H9 (cell line): ENCODE results near the gene LGR5. TPM values are rescaled to one million over a fixed set of nuclear protein-coding genes. Genes with fewer than 3 reads are reported as not detected.

Source experiments
- DNase-seq: peaks from one replicate; pipeline ENCODE4 v3.0.0-alpha.2; 2017
- H2AFZ ChIP-seq: one replicate; pipeline ENCODE4 v1.6.1; 2013; ENCODE audit warnings: mild to moderate bottlenecking, low read length, control low read depth, moderate library complexity
- H2AK5ac ChIP-seq: 2 replicates; pipeline ENCODE4 v1.6.1; 2013; ENCODE audit warnings: low read length, control low read depth, mixed read lengths; ENCODE audit not compliant: insufficient read length
- H2BK120ac ChIP-seq: one replicate; pipeline ENCODE4 v1.6.1; 2013; ENCODE audit warnings: low read depth, mild to moderate bottlenecking, low read length, control low read depth, inconsistent platforms; ENCODE audit not compliant: poor library complexity, severe bottlenecking
- H2BK12ac ChIP-seq: 2 replicates; pipeline ENCODE4 v1.6.1; 2013; ENCODE audit warnings: low read length, control low read depth, mixed read lengths, low read depth; ENCODE audit not compliant: insufficient read length
- H2BK15ac ChIP-seq: 2 replicates; pipeline ENCODE4 v1.6.1; 2013; ENCODE audit warnings: low read depth, low read length, control low read depth
- H2BK20ac ChIP-seq: one replicate; pipeline ENCODE4 v1.6.1; 2013; ENCODE audit warnings: low read depth, mild to moderate bottlenecking, low read length, control low read depth, inconsistent platforms; ENCODE audit not compliant: poor library complexity, severe bottlenecking
- H2BK5ac ChIP-seq: 2 replicates; pipeline ENCODE4 v1.6.1; 2013; ENCODE audit warnings: low read length, control low read depth, mixed read lengths; ENCODE audit not compliant: insufficient read length
- H3K14ac ChIP-seq: 2 replicates; pipeline ENCODE4 v1.6.1; 2013; ENCODE audit warnings: low read length, control low read depth; ENCODE audit not compliant: insufficient read depth
- H3K18ac ChIP-seq: 2 replicates; pipeline ENCODE4 v1.6.1; 2013; ENCODE audit warnings: low read depth, mild to moderate bottlenecking, mixed read lengths, low read length, control low read depth; ENCODE audit not compliant: insufficient read length
- H3K23ac ChIP-seq: 2 replicates; pipeline ENCODE4 v1.6.1; 2013; ENCODE audit warnings: low read length, control low read depth, mixed read lengths, low read depth; ENCODE audit not compliant: insufficient read length
- H3K23me2 ChIP-seq: 2 replicates; pipeline ENCODE4 v1.6.1; 2013; ENCODE audit warnings: low read depth, mild to moderate bottlenecking, mixed read lengths, low read length, control low read depth; ENCODE audit not compliant: insufficient read length, poor library complexity, severe bottlenecking
- H3K27ac ChIP-seq: 2 replicates; pipeline ENCODE4 v1.5.1; 2013; ENCODE audit warnings: low read length, control low read depth, mixed read lengths, low read depth; ENCODE audit not compliant: insufficient read length
- H3K27me3 ChIP-seq: 2 replicates; pipeline ENCODE4 v1.6.1; 2013; ENCODE audit warnings: low read length, control low read depth, inconsistent platforms; ENCODE audit not compliant: insufficient read depth
- H3K4ac ChIP-seq: 2 replicates; pipeline ENCODE4 v1.6.1; 2013; ENCODE audit warnings: low read depth, mild to moderate bottlenecking, control low read depth, inconsistent platforms, low read length, moderate library complexity
- H3K4me1 ChIP-seq: 2 replicates; pipeline ENCODE4 v1.6.1; 2013; ENCODE audit warnings: low read length, control low read depth, inconsistent platforms; ENCODE audit not compliant: insufficient read depth
- H3K4me2 ChIP-seq: 2 replicates; pipeline ENCODE4 v1.6.1; 2013; ENCODE audit warnings: low read length, control low read depth, mixed read lengths; ENCODE audit not compliant: insufficient read length, insufficient read depth
- H3K56ac ChIP-seq: 2 replicates; pipeline ENCODE4 v1.6.1; 2013; ENCODE audit warnings: low read depth, mild to moderate bottlenecking, mixed read lengths, low read length, control low read depth; ENCODE audit not compliant: insufficient read length
- H3K79me1 ChIP-seq: 2 replicates; pipeline ENCODE4 v1.6.1; 2013; ENCODE audit warnings: low read depth, mild to moderate bottlenecking, moderate library complexity, low read length, control low read depth, inconsistent platforms; ENCODE audit not compliant: insufficient read depth, poor library complexity, severe bottlenecking
- H3K79me2 ChIP-seq: 2 replicates; pipeline ENCODE4 v1.6.1; 2013; ENCODE audit warnings: low read length, control low read depth, inconsistent platforms; ENCODE audit not compliant: insufficient read depth
- H3K9ac ChIP-seq: 2 replicates; pipeline ENCODE4 v1.6.1; 2013; ENCODE audit warnings: low read length, control low read depth, mixed read lengths; ENCODE audit not compliant: insufficient read length; ENCODE audit errors: extremely low read depth
- H3K9me3 ChIP-seq: one replicate; pipeline ENCODE4 v1.6.1; 2013; ENCODE audit warnings: low read depth, low read length, inconsistent platforms; ENCODE audit not compliant: control insufficient read depth
- H3T11ph ChIP-seq: one replicate; pipeline ENCODE4 v1.6.1; 2013; ENCODE audit warnings: mild to moderate bottlenecking, low read length, control low read depth, inconsistent platforms
- H4K20me1 ChIP-seq: one replicate; pipeline ENCODE4 v1.6.1; 2013; ENCODE audit not compliant: control insufficient read depth, insufficient read length, insufficient read depth
- H4K5ac ChIP-seq: 2 replicates; pipeline ENCODE4 v1.6.1; 2013; ENCODE audit warnings: low read depth, mild to moderate bottlenecking, mixed read lengths, low read length, control low read depth; ENCODE audit not compliant: insufficient read length
- H4K8ac ChIP-seq: replicated peaks from 2 replicates; pipeline ENCODE4 v1.6.1; 2013; ENCODE audit warnings: low read length, control low read depth, mixed read lengths, low read depth; ENCODE audit not compliant: insufficient read length
- H4K91ac ChIP-seq: 2 replicates; pipeline ENCODE4 v1.6.1; 2013; ENCODE audit warnings: low read depth, mild to moderate bottlenecking, moderate library complexity, mixed read lengths, low read length, control low read depth; ENCODE audit not compliant: insufficient read length
- H3K27ac Mint-ChIP-seq, 3 experiments: 2 replicates in 2 of 3; 3 replicates in 1 of 3; pipeline ENCODE4 v1.8.0; 2020 to 2021; ENCODE audit warnings: mixed read lengths in 3 of 3, mild to moderate bottlenecking in 1 of 3, moderate library complexity in 1 of 3
- H3K27me3 Mint-ChIP-seq: 2 replicates; pipeline ENCODE4 v1.8.0; 2021; ENCODE audit warnings: low read depth, mild to moderate bottlenecking, moderate library complexity, mixed read lengths
- H3K36me3 Mint-ChIP-seq, 3 experiments: 2 replicates in 2 of 3; 3 replicates in 1 of 3; pipeline ENCODE4 v1.8.0; 2020 to 2021; ENCODE audit warnings: low read depth in 3 of 3, mixed read lengths in 3 of 3; ENCODE audit not compliant: insufficient read depth in 1 of 3
- H3K4me1 Mint-ChIP-seq, 2 experiments: 2 replicates each; pipeline ENCODE4 v1.8.0; 2020; ENCODE audit warnings: mixed read lengths in 2 of 2
- H3K4me3 Mint-ChIP-seq, 2 experiments: 2 replicates in 1 of 2; 3 replicates in 1 of 2; pipeline ENCODE4 v1.8.0; 2020 to 2021; ENCODE audit warnings: mild to moderate bottlenecking in 2 of 2, mixed read lengths in 2 of 2, moderate library complexity in 1 of 2
- H3K9me3 Mint-ChIP-seq, 2 experiments: 2 replicates in 1 of 2; 3 replicates in 1 of 2; pipeline ENCODE4 v1.8.0; 2020; ENCODE audit warnings: mild to moderate bottlenecking in 2 of 2, mixed read lengths in 2 of 2, moderate library complexity in 1 of 2
- CTCF ChIP-seq: fragments of 200-600 bp; sonication (generic); conservative IDR thresholded peaks from 3 replicates; pipeline ENCODE4 v1.8.0; 2021; ENCODE audit warnings: antibody characterized with exemption, mild to moderate bottlenecking
- WGBS: extraction: QIAGEN DNeasy Blood & Tissue Kit; methylation state at CpG from one replicate; pipeline ENCODE4 v1.1.7; 2013; ENCODE audit warnings: missing lambda C conversion rate, low lambda C conversion rate, mixed read lengths; ENCODE audit not compliant: insufficient read length; ENCODE audit errors: extremely low coverage; 5-methylcytosine and 5-hydroxymethylcytosine counted together
- total RNA-seq: library from RNA; stranded (reverse); gene quantifications from 2 replicates; pipeline ENCODE4 v1.2.1, GENCODE V29; 2021

The LGR5 gene
- total RNA-seq, 1 experiment from 2014 or later: 0.09 TPM

DNA sequence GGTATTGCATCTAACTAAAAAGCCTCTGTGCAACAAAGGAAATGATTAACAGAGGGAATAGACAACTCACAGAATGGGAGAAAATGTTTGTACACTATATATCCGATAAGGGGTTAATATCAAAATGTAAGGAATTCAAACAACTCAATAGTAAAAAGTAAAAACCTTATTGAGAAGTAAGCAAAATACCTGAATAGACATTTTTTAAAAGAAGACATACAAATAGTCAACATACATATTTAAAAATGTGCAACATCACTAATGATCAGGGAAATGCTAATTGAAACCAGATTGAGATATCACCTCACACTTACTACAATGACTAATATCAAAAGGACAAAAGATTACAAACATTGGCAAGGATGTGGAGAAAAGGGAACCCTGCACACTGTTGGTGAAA lies 31.9 kb upstream of the LGR5 start:
- H3K79me2 ChIP-seq: no peaks in the 10 kb centered on the region
- H3K36me3 Mint-ChIP-seq: peaks cover 2 to 35% (median 12%) of the 10 kb centered on the region in 3 experiments; a peak in 6 of 7 replicates
- no peak overlapping the region for H3K27ac ChIP-seq
- H3K23ac ChIP-seq: no peak overlapping the region
- H3K4me2 ChIP-seq: no peak overlapping the region
- no peak overlapping the region for H2AFZ ChIP-seq
- no peaks in the 10 kb centered on the region for H3K27me3 ChIP-seq
- H3K18ac ChIP-seq: no peak overlapping the region
- H3K9me3 Mint-ChIP-seq: peaks cover 29 to 30% of the 10 kb centered on the region in 2 experiments
- H3T11ph ChIP-seq: no peak overlapping the region
- no peaks in the 10 kb centered on the region for H3K23me2 ChIP-seq
- no peak overlapping the region for H2AK5ac ChIP-seq
- H2BK120ac ChIP-seq: no peak overlapping the region
- no peak overlapping the region for H2BK12ac ChIP-seq
- no peak overlapping the region for H3K14ac ChIP-seq
- H3K27me3 Mint-ChIP-seq: no peaks in the 10 kb centered on the region
- H3K79me1 ChIP-seq: no peaks in the 10 kb centered on the region
- H3K4me1 ChIP-seq: no peaks in the 10 kb centered on the region
- H3K4me1 Mint-ChIP-seq: no peaks in the 10 kb centered on the region
- no peak for DNase-seq
- no peaks in the 10 kb centered on the region for H4K20me1 ChIP-seq
- H4K5ac ChIP-seq: no peak overlapping the region
- no peak overlapping the region for H3K4ac ChIP-seq
- H2BK5ac ChIP-seq: no peak overlapping the region
- no peak overlapping the region for H3K4me3 Mint-ChIP-seq
- TF ChIP-seq CTCF: no peak
- no CpG with 5 or more reads among the region's 1 CpG for WGBS
- no peak overlapping the region for H2BK20ac ChIP-seq
- H4K8ac ChIP-seq: no peak overlapping the region
- H3K9ac ChIP-seq: no peak overlapping the region
- no peaks in the 10 kb centered on the region for H3K9me3 ChIP-seq
- no peak overlapping the region for H4K91ac ChIP-seq
- H2BK15ac ChIP-seq: no peak overlapping the region
- H3K56ac ChIP-seq: no peak overlapping the region
- H3K27ac Mint-ChIP-seq: no peak overlapping the region
